GM12878 (cell line): ENCODE results near the gene ERBB3. TPM values are rescaled to one million over a fixed set of nuclear protein-coding genes. Genes with fewer than 3 reads are reported as not detected.

Experiments
- BACH1 ChIP-seq: fragments of 450-650 bp; IDR thresholded peaks from 2 replicates; pipeline ENCODE4 v1.6.1; 2017; ENCODE audit warnings: mild to moderate bottlenecking, borderline replicate concordance
- BHLHE40 ChIP-seq, 2 experiments: fragments of 450-650 bp in 1 of 2; IDR thresholded peaks; 2 replicates each; pipeline ENCODE4 v1.6.1; 2011 to 2017; ENCODE audit warnings: low read depth in 2 of 2, borderline replicate concordance in 1 of 2, improper control_type of control experiment in 1 of 2, low read length in 1 of 2, mild to moderate bottlenecking in 1 of 2
- CEBPB ChIP-seq, 2 experiments: fragments of 150-350 bp in 1 of 2; IDR thresholded peaks; 2 replicates each; pipeline ENCODE4 v1.6.1; 2012 to 2014; ENCODE audit warnings: low read depth in 2 of 2, low read length in 2 of 2, borderline replicate concordance in 1 of 2, inconsistent platforms in 1 of 2
- KDM1A ChIP-seq: fragments of 200-600 bp; sonication (generic); IDR thresholded peaks from 2 replicates; pipeline ENCODE4 v1.6.1; 2016; ENCODE audit warnings: borderline replicate concordance
- NBN ChIP-seq: fragments of 450-650 bp; IDR thresholded peaks from 2 replicates; pipeline ENCODE4 v1.6.1; 2016
- NFXL1 ChIP-seq: fragments of 450-650 bp; IDR thresholded peaks from 2 replicates; pipeline ENCODE4 v1.6.1; 2017; ENCODE audit warnings: antibody characterized with exemption, mild to moderate bottlenecking, borderline replicate concordance
- NR2C1 ChIP-seq: fragments of 450-650 bp; IDR thresholded peaks from 2 replicates; pipeline ENCODE4 v1.6.1; 2017; ENCODE audit warnings: antibody characterized with exemption, mild to moderate bottlenecking, moderate library complexity
- RAD51 ChIP-seq: fragments of 450-650 bp; IDR thresholded peaks from 2 replicates; pipeline ENCODE4 v1.6.1; 2016; ENCODE audit warnings: moderate library complexity, mild to moderate bottlenecking, inconsistent platforms
- TCF3 ChIP-seq: IDR thresholded peaks from 2 replicates; pipeline ENCODE4 v1.6.1; 2012; ENCODE audit warnings: low read depth, mild to moderate bottlenecking, low read length, borderline replicate concordance; ENCODE audit not compliant: insufficient read depth
- ZBED1 ChIP-seq: IDR thresholded peaks from 2 replicates; pipeline ENCODE4 v1.6.1; 2016; ENCODE audit warnings: borderline replicate concordance
- ZBTB40 ChIP-seq: fragments of 450-650 bp; IDR thresholded peaks from 2 replicates; pipeline ENCODE4 v1.6.1; 2016; ENCODE audit warnings: mild to moderate bottlenecking, moderate library complexity, borderline replicate concordance
- ZNF217 ChIP-seq: fragments of 450-650 bp; IDR thresholded peaks from 2 replicates; pipeline ENCODE4 v1.6.1; 2017; ENCODE audit warnings: antibody characterized with exemption, mild to moderate bottlenecking
- ZNF622 ChIP-seq: fragments of 450-650 bp; IDR thresholded peaks from 2 replicates; pipeline ENCODE4 v1.6.1; 2017; ENCODE audit warnings: mild to moderate bottlenecking, inconsistent platforms
- polyA plus RNA-seq, 11 experiments: library from polyadenylated mRNA; depleted of rRNA in 4 of 11; unstranded in 6 of 11; stranded (reverse) in 5 of 11; fragments of >200 nt; fragmentation: Nextera tagmentation in 4 of 11; fragmentation: Illumina TruSeq in 1 of 11; extraction: Ambion mirVana in 4 of 11; extraction: Trizol in 1 of 11; gene quantifications; 1 replicate in 1 of 11; 2 replicates in 10 of 11; pipeline versions ENCODE4 v1.2.1 to v1.2.3, GENCODE V29; 2011 to 2016; ENCODE audit warnings: inconsistent platforms in 2 of 11, missing spikeins in 2 of 11, low read depth in 1 of 11
- total RNA-seq, 4 experiments: library from RNA; depleted of rRNA in 3 of 4; stranded (reverse); fragments of >200 nt in 3 of 4; fragmentation: Illumina TruSeq in 1 of 4; extraction: Trizol in 1 of 4; gene quantifications; 2 replicates each; pipeline versions ENCODE4 v1.2.1 to v1.2.3, GENCODE V29; 2013 to 2021
- TF ChIP-seq, protein P1 (sequence below): fragments of 450-650 bp; IDR thresholded peaks from 2 replicates; pipeline ENCODE4 v1.6.1; 2017; ENCODE audit warnings: antibody characterized with exemption, mild to moderate bottlenecking, moderate library complexity
- TF ChIP-seq, protein P2 (sequence below): fragments of 450-650 bp; IDR thresholded peaks from 2 replicates; pipeline ENCODE4 v1.6.1; 2017; ENCODE audit warnings: low read depth, mild to moderate bottlenecking, moderate library complexity
- TF ChIP-seq, protein P3 (sequence below): fragments of 450-650 bp; IDR thresholded peaks from 2 replicates; pipeline ENCODE4 v1.6.1; 2014; ENCODE audit warnings: mild to moderate bottlenecking
- TF ChIP-seq, protein P4 (sequence below): IDR thresholded peaks from 2 replicates; pipeline ENCODE4 v1.6.1; 2011; ENCODE audit warnings: borderline replicate concordance, low read depth, mild to moderate bottlenecking, moderate library complexity, mixed read lengths, low read length; ENCODE audit not compliant: insufficient read depth; ENCODE audit errors: extremely low read length

Gene ERBB3
- total and polyA plus RNA-seq, 10 of the 15 experiments (the other 5 are each of a cell fraction or from before 2014, with no cell fraction given) = 0.03 to 0.72 (median 0.04) TPM; not detected in 5

DNA sequence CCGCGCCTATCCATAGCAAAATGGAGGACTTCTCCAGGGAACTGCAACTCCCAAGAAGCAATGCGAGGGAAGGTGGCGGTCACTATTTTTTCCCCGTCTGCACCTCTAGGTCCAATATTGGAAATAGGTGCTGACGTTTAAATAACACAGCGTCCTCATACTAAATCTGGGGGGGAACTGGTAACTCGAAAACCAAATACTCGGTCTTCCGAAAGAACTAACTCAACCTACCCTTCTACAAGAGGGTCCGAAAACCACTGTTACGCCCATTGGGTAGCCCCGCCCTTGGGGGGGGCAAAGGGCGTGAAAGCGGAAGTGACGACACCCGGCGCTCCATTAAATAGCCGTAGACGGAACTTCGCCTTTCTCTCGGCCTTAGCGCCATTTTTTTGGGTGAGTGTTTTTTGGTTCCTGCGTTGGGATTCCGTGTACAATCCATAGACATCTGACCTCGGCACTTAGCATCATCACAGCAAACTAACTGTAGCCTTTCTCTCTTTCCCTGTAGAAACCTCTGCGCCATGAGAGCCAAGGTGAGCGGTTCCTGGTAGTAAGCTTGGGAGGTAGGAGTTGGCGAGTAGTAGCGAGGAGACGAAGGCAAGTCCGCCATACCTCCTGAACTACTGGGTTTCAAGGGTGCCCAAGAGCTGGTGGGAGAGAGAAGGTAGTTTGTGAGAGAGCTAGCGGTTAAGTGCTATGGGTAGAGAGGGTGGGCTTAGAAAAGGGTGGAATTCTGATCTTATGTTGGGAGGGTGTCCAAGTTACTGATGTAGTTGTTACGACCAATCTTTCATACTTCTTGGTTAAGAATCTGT, 36.5 kb downstream of the ERBB3 start, which contains the start of gene RPL41 (continued):
- TF ChIP-seq, protein P1, sequence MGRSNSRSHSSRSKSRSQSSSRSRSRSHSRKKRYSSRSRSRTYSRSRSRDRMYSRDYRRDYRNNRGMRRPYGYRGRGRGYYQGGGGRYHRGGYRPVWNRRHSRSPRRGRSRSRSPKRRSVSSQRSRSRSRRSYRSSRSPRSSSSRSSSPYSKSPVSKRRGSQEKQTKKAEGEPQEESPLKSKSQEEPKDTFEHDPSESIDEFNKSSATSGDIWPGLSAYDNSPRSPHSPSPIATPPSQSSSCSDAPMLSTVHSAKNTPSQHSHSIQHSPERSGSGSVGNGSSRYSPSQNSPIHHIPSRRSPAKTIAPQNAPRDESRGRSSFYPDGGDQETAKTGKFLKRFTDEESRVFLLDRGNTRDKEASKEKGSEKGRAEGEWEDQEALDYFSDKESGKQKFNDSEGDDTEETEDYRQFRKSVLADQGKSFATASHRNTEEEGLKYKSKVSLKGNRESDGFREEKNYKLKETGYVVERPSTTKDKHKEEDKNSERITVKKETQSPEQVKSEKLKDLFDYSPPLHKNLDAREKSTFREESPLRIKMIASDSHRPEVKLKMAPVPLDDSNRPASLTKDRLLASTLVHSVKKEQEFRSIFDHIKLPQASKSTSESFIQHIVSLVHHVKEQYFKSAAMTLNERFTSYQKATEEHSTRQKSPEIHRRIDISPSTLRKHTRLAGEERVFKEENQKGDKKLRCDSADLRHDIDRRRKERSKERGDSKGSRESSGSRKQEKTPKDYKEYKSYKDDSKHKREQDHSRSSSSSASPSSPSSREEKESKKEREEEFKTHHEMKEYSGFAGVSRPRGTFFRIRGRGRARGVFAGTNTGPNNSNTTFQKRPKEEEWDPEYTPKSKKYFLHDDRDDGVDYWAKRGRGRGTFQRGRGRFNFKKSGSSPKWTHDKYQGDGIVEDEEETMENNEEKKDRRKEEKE = no peak
- TF ChIP-seq ZNF217 (no peak), CEBPB (IDR thresholded peaks at IDR 0.05; ENCODE audit: borderline replicate concordance in 1 of 2, low read depth in 2 of 2, low read length in 2 of 2) (no peak), NFXL1 (no peak), NR2C1 (peak; percentile 94), BHLHE40 (IDR thresholded peaks at IDR 0.05; ENCODE audit: borderline replicate concordance in 1 of 2, low read depth in 2 of 2, low read length in 1 of 2) (peak in 1 of 2 experiments; percentile 36; a peak in 2 of 4 replicates), RAD51 (peak; percentile 7; the same call in 1 of the 2 replicates), KDM1A (no peak), TCF3 (peak; percentile 80; the same call in 1 of the 2 replicates), NBN (peak; percentile 95), ZNF622 (no peak), BACH1 (peak; percentile 68), ZBTB40 (peak; percentile 94), ZBED1 (peak; percentile 94)
- TF ChIP-seq, protein P2, sequence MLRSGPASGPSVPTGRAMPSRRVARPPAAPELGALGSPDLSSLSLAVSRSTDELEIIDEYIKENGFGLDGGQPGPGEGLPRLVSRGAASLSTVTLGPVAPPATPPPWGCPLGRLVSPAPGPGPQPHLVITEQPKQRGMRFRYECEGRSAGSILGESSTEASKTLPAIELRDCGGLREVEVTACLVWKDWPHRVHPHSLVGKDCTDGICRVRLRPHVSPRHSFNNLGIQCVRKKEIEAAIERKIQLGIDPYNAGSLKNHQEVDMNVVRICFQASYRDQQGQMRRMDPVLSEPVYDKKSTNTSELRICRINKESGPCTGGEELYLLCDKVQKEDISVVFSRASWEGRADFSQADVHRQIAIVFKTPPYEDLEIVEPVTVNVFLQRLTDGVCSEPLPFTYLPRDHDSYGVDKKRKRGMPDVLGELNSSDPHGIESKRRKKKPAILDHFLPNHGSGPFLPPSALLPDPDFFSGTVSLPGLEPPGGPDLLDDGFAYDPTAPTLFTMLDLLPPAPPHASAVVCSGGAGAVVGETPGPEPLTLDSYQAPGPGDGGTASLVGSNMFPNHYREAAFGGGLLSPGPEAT = peak; percentile 80; the same call in 1 of the 2 replicates
- TF ChIP-seq, protein P3, sequence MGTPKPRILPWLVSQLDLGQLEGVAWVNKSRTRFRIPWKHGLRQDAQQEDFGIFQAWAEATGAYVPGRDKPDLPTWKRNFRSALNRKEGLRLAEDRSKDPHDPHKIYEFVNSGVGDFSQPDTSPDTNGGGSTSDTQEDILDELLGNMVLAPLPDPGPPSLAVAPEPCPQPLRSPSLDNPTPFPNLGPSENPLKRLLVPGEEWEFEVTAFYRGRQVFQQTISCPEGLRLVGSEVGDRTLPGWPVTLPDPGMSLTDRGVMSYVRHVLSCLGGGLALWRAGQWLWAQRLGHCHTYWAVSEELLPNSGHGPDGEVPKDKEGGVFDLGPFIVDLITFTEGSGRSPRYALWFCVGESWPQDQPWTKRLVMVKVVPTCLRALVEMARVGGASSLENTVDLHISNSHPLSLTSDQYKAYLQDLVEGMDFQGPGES = no peak
- TF ChIP-seq, protein P4, sequence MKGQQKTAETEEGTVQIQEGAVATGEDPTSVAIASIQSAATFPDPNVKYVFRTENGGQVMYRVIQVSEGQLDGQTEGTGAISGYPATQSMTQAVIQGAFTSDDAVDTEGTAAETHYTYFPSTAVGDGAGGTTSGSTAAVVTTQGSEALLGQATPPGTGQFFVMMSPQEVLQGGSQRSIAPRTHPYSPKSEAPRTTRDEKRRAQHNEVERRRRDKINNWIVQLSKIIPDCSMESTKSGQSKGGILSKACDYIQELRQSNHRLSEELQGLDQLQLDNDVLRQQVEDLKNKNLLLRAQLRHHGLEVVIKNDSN = no peak
